ENCODE results near the gene R3HDM4. TPM values are rescaled to one million over a fixed set of nuclear protein-coding genes. Genes with fewer than 3 reads are reported as not detected.

Gene R3HDM4
- total and polyA plus RNA-seq, 9 donors = 13.1 to 38.6 (median 34.0) TPM

DNA sequence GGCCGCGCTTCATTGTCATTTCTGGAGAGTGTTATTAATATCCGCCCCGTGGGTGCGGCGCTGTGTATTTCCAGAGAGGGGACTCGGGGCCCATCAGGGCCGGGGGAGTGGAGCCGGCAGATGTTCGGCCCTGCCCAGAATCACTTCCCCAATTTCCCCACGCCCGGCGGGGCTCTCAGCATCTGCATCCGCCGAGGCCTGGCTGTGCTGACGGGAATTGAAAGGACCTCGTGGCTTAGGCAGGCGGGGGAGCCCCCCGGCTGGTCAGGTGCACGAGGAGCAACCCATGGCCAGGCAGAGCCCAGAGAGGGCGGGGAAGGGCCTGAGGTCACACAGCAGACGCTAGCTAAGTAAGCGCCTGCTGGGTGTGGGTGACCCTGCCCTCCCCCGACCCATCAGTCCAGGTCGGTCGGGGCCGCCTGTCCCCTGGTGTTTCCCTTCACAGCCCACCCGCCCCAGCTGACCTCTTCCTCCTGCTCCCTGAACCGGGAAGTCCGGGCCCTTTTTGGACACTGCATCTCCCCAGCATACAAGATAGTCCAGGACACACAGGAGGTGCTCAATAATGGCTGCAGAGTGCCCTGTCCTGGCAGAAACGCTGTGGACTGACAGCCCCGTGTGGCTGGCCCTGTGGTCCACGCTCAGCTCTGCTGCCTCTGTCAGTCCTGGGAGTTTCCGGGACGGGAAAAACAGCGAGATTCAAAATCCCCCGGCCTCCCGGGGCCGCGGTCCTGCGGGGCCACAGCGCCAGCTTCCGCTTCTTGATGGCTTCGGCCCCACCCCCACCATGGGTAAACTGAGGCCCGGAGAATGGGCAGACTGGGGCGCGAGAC lies 34.9 kb upstream of the R3HDM4 start:
- Histone ChIP-seq H3K27ac (ENCODE audit: low read length) (peak overlapping the region; percentile 22), H3K4me3 (ENCODE audit: low read length) (no peak overlapping the region), H3K9me3 (replicated peaks; ENCODE audit: control insufficient read depth, low read depth, low read length) (no peaks in the 10 kb centered on the region), H3K27me3 (ENCODE audit: control insufficient read depth, insufficient read depth, low read length) (peaks cover 6% of the 10 kb centered on the region), H3K4me1 (ENCODE audit: control insufficient read depth, insufficient read depth, low read length) (peaks cover 17% of the 10 kb centered on the region), H3K36me3 (ENCODE audit: control insufficient read depth, insufficient read depth, low read length) (no peaks in the 10 kb centered on the region)
- peak; percentile 86 for DNase-seq
- 77% methylated on average over 43 of the region's 47 CpGs for WGBS (ENCODE audit: insufficient coverage)

DNA sequence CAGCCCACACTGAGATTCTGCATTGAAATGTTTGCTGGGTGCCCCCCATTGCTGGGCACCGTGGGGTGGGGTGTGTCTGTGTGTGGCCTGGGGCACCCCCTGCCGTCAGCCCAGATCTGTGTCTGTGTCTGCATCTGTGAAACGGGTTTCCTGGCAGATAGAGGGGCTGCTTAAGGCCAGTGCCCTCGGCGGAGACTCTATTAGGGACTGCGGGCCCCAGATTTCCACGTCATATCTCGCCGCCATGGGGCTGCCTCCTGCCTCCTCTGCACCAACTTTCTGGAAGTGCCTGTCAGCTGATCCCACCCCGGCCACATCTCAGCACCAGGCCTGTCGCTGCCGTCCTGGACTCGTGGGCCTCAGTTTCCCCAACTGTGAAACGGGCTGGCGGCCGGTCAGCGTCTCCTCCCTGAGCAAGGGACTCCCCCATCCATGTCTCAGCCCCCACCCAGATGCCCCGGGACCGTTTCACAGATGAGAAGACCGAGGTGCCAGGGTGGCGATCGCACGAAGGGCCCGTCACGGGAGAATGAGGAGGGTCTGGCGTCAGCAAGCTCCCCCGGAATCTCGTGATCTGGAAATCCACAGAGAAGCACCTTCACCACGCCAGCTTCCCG lies 34.2 kb upstream of the R3HDM4 start:
- Histone ChIP-seq H3K4me1 (ENCODE audit: control insufficient read depth, insufficient read depth, low read length) (peaks cover 10% of the 10 kb centered on the region), H3K4me3 (ENCODE audit: low read length) (no peak overlapping the region), H3K9me3 (replicated peaks; ENCODE audit: control insufficient read depth, low read depth, low read length) (no peaks in the 10 kb centered on the region), H3K27ac (ENCODE audit: low read length) (peak overlapping the region; percentile 53), H3K27me3 (ENCODE audit: control insufficient read depth, insufficient read depth, low read length) (no peaks in the 10 kb centered on the region), H3K36me3 (ENCODE audit: control insufficient read depth, insufficient read depth, low read length) (peaks cover 2% of the 10 kb centered on the region)
- WGBS (ENCODE audit: insufficient coverage) = 80% methylated on average over 27 of the region's 30 CpGs
- DNase-seq = no peak

DNA sequence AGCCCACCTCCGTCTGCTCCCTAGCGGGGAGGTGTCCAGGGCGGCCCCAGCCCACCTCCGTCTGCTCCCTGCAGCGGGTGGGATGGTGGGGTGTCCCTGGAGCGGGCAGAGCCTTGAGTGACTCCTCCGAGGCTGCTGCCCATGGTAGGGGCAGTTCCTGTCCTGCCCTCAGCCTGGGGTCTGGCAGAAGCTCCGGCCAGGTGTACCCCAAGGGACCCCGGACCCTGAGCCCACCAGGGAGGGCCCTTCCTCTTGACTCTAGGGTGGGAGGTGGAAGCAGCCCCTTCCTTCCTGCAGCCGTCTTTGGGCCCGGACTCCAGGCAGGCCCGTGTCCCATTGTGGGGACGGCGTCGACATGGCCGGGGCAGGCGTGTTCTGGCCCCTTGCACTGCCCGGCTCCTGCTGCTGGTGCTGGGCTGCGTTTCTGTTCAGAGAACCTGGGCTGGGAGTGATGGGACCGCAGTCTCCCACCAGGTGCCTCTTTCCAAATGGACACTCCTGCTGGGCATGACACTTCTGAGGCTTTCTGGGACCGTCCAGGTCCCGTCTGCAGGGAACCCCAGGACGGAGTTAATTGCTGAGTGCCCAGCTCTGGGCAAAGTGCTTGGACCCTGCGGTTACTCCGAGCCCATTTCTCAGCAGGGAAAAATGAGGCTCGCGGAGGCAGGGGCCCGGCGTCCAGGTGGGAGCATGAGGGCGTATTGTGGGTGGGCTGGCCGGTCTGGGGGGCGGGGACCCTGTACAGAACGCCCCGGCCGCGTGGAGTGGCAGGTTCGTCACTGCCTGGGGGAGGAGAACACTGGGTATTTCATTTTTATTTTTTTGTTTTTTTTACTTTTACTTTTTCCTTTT lies 32.6 kb upstream of the R3HDM4 start:
- Histone ChIP-seq H3K9me3 (replicated peaks; ENCODE audit: control insufficient read depth, low read depth, low read length) (no peaks in the 10 kb centered on the region), H3K4me3 (ENCODE audit: low read length) (no peak overlapping the region), H3K27ac (ENCODE audit: low read length) (no peak overlapping the region), H3K36me3 (ENCODE audit: control insufficient read depth, insufficient read depth, low read length) (peaks cover 2% of the 10 kb centered on the region), H3K4me1 (ENCODE audit: control insufficient read depth, insufficient read depth, low read length) (peaks cover 14% of the 10 kb centered on the region), H3K27me3 (ENCODE audit: control insufficient read depth, insufficient read depth, low read length) (no peaks in the 10 kb centered on the region)
- 84% methylated on average over 24 of the region's 37 CpGs for WGBS (ENCODE audit: insufficient coverage)
- no peak for DNase-seq

DNA sequence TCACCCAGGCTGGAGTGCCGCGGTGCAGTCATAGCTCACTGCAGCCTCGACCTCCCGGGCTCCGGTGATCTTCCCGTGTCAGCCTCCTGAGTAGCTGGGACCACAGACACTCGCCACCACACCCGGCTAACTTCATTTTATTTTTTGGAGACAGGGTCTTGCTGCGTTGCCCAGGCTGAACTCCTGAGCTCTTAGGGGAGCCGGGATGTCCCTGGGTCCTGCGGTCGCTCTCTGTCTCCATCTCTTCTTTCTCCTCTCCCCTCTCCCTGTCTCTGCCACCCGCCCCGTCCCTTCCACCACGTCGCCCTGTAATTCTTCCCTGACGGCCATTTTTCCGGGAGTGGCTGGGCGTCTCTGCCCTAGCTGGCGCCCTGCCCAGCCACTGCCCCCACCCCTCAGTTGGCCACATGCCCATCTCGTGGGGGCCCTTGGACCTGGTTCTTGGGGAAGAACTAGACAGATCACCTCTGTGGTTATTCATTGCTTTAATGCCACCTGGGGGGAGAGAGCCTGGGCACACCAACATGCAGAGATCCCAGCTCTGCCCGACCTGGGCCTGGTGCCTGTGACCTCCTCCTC lies 31.7 kb upstream of the R3HDM4 start:
- no peak for DNase-seq
- no peaks in the 10 kb centered on the region for H3K9me3 ChIP-seq (replicated peaks; ENCODE audit: control insufficient read depth, low read depth, low read length)
- H3K27ac ChIP-seq (ENCODE audit: low read length) = no peak overlapping the region
- H3K4me1 ChIP-seq (ENCODE audit: control insufficient read depth, insufficient read depth, low read length) = peaks cover 21% of the 10 kb centered on the region
- H3K4me3 ChIP-seq (ENCODE audit: low read length) = no peak overlapping the region
- H3K27me3 ChIP-seq (ENCODE audit: control insufficient read depth, insufficient read depth, low read length) = no peaks in the 10 kb centered on the region
- 65% methylated on average over 21 of the region's 22 CpGs for WGBS (ENCODE audit: insufficient coverage)
- peaks cover 2% of the 10 kb centered on the region for H3K36me3 ChIP-seq (ENCODE audit: control insufficient read depth, insufficient read depth, low read length)

DNA sequence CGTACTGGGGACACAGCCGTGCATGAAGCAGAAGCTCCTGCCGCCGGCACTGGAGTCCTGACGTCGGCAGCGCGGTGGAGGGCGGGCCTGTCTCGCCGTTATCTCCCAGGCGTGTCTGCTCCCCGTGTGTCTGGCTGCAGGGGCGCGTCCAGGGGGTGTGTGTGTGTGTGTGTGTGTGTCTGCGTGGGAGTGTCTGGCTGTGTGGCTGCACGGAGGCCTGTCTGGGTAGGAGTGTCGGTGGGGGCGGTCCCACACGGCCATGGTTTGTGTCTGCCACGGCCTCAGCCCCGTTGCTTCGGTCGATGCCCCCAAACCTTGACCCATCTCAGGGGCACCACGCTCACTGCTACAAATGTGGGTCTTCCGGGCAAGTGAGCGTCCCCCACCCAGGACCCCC lies 31.1 kb upstream of the R3HDM4 start:
- Histone ChIP-seq H3K4me3 (ENCODE audit: low read length) (no peak overlapping the region), H3K36me3 (ENCODE audit: control insufficient read depth, insufficient read depth, low read length) (peaks cover 5% of the 10 kb centered on the region), H3K9me3 (replicated peaks; ENCODE audit: control insufficient read depth, low read depth, low read length) (no peaks in the 10 kb centered on the region), H3K27ac (ENCODE audit: low read length) (no peak overlapping the region), H3K27me3 (ENCODE audit: control insufficient read depth, insufficient read depth, low read length) (peaks cover 2% of the 10 kb centered on the region), H3K4me1 (ENCODE audit: control insufficient read depth, insufficient read depth, low read length) (peaks cover 21% of the 10 kb centered on the region)
- DNase-seq = no peak
- WGBS (ENCODE audit: insufficient coverage) = 71% methylated on average over 23 of the region's 27 CpGs

DNA sequence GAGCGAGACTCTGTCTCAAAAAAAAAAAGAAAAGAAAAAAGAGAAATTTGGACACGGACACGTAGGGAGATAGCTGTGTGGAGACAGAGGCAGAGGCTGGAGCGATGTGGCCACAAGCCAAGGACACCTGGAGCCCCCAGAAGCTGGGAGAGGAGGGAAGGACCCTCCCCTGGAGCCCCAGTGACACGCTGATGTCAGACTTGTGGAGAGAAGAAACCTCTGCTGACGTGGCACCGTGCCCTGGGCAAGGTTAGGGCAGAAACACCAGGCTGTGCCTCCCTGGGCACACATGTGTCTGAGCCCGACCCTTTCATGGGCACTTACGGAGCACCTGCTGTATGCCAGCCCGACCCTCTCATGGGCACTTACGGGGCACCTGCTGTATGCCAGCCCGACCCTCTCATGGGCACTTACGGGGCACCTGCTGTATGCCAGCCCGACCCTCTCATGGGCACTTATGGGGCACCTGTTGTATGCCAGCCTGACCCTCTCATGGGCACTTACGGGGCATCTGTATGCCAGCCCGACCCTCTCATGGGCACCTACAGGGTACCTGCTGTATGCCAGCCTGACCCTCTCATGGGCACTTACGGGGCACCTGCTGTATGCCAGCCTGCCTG lies 30.6 kb upstream of the R3HDM4 start:
- H3K4me1 ChIP-seq (ENCODE audit: control insufficient read depth, insufficient read depth, low read length) = peaks cover 21% of the 10 kb centered on the region
- WGBS (ENCODE audit: insufficient coverage) = 96% methylated on average over 16 of the region's 17 CpGs
- peaks cover 5% of the 10 kb centered on the region for H3K36me3 ChIP-seq (ENCODE audit: control insufficient read depth, insufficient read depth, low read length)

DNA sequence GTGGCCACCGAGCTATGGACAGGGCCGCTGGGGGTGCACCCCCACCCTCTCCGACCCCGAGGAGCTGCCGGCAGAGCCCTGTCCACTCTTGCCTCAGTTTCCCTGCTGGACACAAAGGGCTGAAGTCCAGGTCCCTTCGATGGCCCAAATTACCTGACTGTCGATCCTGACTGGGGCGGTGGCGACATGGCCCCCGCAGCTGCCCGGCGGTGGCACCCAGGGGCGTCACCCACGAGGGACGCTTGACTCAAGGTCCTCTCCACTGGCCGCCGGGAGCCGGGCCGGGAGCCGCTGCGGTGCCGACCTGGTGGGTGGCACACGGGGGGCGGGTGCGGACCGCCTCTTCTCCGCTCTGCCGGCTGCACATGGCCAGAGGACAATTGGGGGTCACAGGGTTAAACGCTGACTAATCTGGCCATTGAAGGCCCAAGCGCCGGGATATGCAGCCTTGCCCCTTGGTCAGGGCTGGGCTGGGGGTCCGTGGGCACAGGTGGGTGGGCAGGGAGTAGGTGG lies 29.2 kb upstream of the R3HDM4 start:
- Histone ChIP-seq H3K36me3 (ENCODE audit: control insufficient read depth, insufficient read depth, low read length) (peaks cover 7% of the 10 kb centered on the region), H3K4me3 (ENCODE audit: low read length) (no peak overlapping the region), H3K4me1 (ENCODE audit: control insufficient read depth, insufficient read depth, low read length) (peaks cover 20% of the 10 kb centered on the region), H3K27ac (ENCODE audit: low read length) (no peak overlapping the region), H3K9me3 (replicated peaks; ENCODE audit: control insufficient read depth, low read depth, low read length) (no peaks in the 10 kb centered on the region), H3K27me3 (ENCODE audit: control insufficient read depth, insufficient read depth, low read length) (peaks cover 10% of the 10 kb centered on the region)
- no peak for DNase-seq
- WGBS (ENCODE audit: insufficient coverage) = 93% methylated on average over 32 of the region's 32 CpGs

More for the DNA sequence above, 30.6 kb upstream of the R3HDM4 start:
- DNase-seq = no peak
- H3K4me3 ChIP-seq (ENCODE audit: low read length) = no peak overlapping the region
- H3K27ac ChIP-seq (ENCODE audit: low read length) = no peak overlapping the region
- H3K27me3 ChIP-seq (ENCODE audit: control insufficient read depth, insufficient read depth, low read length) = peaks cover 2% of the 10 kb centered on the region
- no peaks in the 10 kb centered on the region for H3K9me3 ChIP-seq (replicated peaks; ENCODE audit: control insufficient read depth, low read depth, low read length)

DNA sequence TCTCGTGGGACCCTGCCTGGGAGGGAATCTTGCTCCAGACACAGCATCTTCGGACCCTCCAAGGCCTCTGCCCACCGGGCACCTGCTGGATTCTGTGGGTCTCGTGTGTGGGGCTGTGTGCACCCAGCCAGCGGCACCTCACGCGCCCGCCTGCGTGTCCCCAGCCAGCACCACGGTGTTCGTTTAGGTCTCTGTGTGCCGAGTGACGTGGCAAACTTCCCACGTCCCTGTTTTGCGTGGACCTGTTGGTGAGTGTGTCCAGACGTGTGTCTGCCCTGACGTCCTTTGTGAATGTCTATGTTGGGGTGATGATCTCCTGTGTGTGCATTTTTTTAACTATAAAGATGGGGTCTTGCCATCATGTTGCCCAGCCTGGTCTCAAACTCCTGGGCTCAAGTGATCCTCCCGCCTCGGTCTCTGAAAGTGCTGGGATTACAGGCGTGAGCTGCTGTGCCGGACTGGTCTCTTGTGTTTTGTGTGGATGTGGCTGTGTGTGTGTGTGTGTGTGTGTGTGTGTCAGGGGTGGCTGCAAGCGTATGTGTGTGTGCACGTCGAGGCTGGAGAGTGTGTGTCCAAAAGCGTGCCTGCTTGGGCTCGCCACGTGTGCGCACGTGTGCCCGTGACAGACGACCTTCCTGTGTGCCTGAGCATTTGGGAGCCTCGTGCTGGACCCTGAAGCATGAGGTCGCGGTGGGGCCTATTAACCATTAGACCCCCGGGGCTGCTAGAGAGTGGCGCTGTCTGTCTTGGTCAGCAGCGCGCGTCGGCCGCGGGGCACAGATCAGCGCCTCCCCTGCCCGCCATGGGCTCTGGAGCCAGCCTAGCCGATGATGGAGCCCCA lies 28.5 kb upstream of the R3HDM4 start:
- DNase-seq = no peak
- Histone ChIP-seq H3K27me3 (ENCODE audit: control insufficient read depth, insufficient read depth, low read length) (peaks cover 11% of the 10 kb centered on the region), H3K4me1 (ENCODE audit: control insufficient read depth, insufficient read depth, low read length) (peaks cover 20% of the 10 kb centered on the region), H3K27ac (ENCODE audit: low read length) (peak overlapping the region; percentile 7), H3K9me3 (replicated peaks; ENCODE audit: control insufficient read depth, low read depth, low read length) (no peaks in the 10 kb centered on the region), H3K4me3 (ENCODE audit: low read length) (no peak overlapping the region), H3K36me3 (ENCODE audit: control insufficient read depth, insufficient read depth, low read length) (peaks cover 9% of the 10 kb centered on the region)
- 89% methylated on average over 45 of the region's 45 CpGs for WGBS (ENCODE audit: insufficient coverage)

Measured in muscle of leg (tissue), 11 donors.